Esophagus (tissue), 2 donors: ENCODE data around the gene BAD. TPM values are rescaled to one million over a fixed set of nuclear protein-coding genes. Genes with fewer than 3 reads are reported as not detected.

ENCODE experiments used
- polyA plus RNA-seq, 2 donors: library from polyadenylated mRNA; stranded (reverse); fragments of 200-250 nt; gene quantifications; one replicate each; pipeline ENCODE4 v1.2.3, GENCODE V29; 2013
- donor health status: healthy with polysubstance abuse.
- donor health status: Bipolar disorder and iron deficiency.

BAD gene
- polyA plus RNA-seq, 2 donors, result 57.4 to 64.8 TPM

Other genes with a start within 250 kb of the BAD start
- under 1 TPM; 0.04 to 0.08 TPM for gene FLRT1, start 248.7 kb downstream of the BAD start, polyA plus RNA-seq
- gene MACROD1, start 118.6 kb downstream of the BAD start, polyA plus RNA-seq, result 10 to 100 TPM; 25.6 to 75.6 TPM
- gene STIP1, start 98.5 kb downstream of the BAD start, polyA plus RNA-seq, result 10 to 100 TPM; 60.0 to 69.4 TPM
- gene FERMT3, start 77.9 kb downstream of the BAD start, polyA plus RNA-seq, result 1 to 10 TPM; 4.4 to 5.8 TPM
- gene TRPT1, start 58.5 kb downstream of the BAD start, polyA plus RNA-seq, result 10 to 100 TPM; 44.9 to 61.1 TPM
- gene NUDT22, start 58.4 kb downstream of the BAD start, polyA plus RNA-seq, result 10 to 100 TPM; 49.5 to 55.1 TPM
- 10 to 100 TPM; 31.2 to 53.7 TPM for gene DNAJC4, start 54.1 kb downstream of the BAD start, polyA plus RNA-seq
- 10 to 100 TPM; 34.6 to 48.1 TPM for gene VEGFB, start 50.1 kb downstream of the BAD start, polyA plus RNA-seq
- gene FKBP2, start 43.6 kb downstream of the BAD start, polyA plus RNA-seq, result 100 to 1,000 TPM; 119 to 202 TPM
- gene PPP1R14B, start 37.7 kb downstream of the BAD start, polyA plus RNA-seq, result 100 to 1,000 TPM; 211 to 349 TPM
- gene PLCB3, start 33.1 kb downstream of the BAD start, polyA plus RNA-seq, result 10 to 100 TPM; 24.6 to 37.4 TPM
- 10 to 100 TPM; 18.6 to 22.7 TPM for gene GPR137, start 1.2 kb upstream of the BAD start, polyA plus RNA-seq
- gene KCNK4, start 6.6 kb upstream of the BAD start, polyA plus RNA-seq, result not detected
- under 1 TPM; 0.37 to 0.39 TPM for gene CATSPERZ, start 15.7 kb upstream of the BAD start, polyA plus RNA-seq
- gene ESRRA, start 20.9 kb upstream of the BAD start, polyA plus RNA-seq, result 10 to 100 TPM; 63.7 to 85.4 TPM
- 100 to 1,000 TPM; 201 to 211 TPM for gene TRMT112, start 32.9 kb upstream of the BAD start, polyA plus RNA-seq
- gene PRDX5, start 33.5 kb upstream of the BAD start, polyA plus RNA-seq, result 100 to 1,000 TPM; 442 to 808 TPM
- gene CCDC88B, start 55.5 kb upstream of the BAD start, polyA plus RNA-seq, result 10 to 100 TPM; 11.2 to 33.3 TPM
- gene RPS6KA4, start 74.5 kb upstream of the BAD start, polyA plus RNA-seq, result 10 to 100 TPM; 28.5 to 31.2 TPM